Esophagus squamous epithelium (tissue), 4 donors: Measurements from ENCODE around the gene TGM5.

Source experiments
- POLR2A ChIP-seq, 4 donors: fragments of 450-650 bp; IDR thresholded peaks; one replicate each; pipeline ENCODE4 v1.6.1; 2017; ENCODE audit warnings: antibody characterized with exemption in 4 of 4, mild to moderate bottlenecking in 4 of 4, moderate library complexity in 3 of 4
- TF ChIP-seq, protein P1 (sequence below), 6 experiments: fragments of 450-650 bp in 4 of 6; fragments of 200-600 bp in 2 of 6; sonication (generic) in 2 of 6; IDR thresholded peaks; one replicate each; pipeline ENCODE4 v1.5.1; 2016 to 2019; ENCODE audit warnings: antibody characterized with exemption in 6 of 6, mild to moderate bottlenecking in 4 of 6, moderate library complexity in 4 of 6

- TF ChIP-seq, protein P1, sequence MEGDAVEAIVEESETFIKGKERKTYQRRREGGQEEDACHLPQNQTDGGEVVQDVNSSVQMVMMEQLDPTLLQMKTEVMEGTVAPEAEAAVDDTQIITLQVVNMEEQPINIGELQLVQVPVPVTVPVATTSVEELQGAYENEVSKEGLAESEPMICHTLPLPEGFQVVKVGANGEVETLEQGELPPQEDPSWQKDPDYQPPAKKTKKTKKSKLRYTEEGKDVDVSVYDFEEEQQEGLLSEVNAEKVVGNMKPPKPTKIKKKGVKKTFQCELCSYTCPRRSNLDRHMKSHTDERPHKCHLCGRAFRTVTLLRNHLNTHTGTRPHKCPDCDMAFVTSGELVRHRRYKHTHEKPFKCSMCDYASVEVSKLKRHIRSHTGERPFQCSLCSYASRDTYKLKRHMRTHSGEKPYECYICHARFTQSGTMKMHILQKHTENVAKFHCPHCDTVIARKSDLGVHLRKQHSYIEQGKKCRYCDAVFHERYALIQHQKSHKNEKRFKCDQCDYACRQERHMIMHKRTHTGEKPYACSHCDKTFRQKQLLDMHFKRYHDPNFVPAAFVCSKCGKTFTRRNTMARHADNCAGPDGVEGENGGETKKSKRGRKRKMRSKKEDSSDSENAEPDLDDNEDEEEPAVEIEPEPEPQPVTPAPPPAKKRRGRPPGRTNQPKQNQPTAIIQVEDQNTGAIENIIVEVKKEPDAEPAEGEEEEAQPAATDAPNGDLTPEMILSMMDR (IDR thresholded peaks at IDR 0.05): no peak
- no peak for TF ChIP-seq POLR2A (IDR thresholded peaks at IDR 0.05)
Observed at GRCh38 chr15:43270676-43271306, 4.1 kb upstream of the TGM5 start.
